Kidney glomerular epithelial cell (primary cell): ENCODE data around the gene FRMPD3.
"Not testable (repeated sequence)": the region's sequence is repeated elsewhere in the genome, so short reads cannot be mapped to it uniquely, and the experiment has no call there.

Experiments used
- DNase-seq: peaks from one replicate; lab custom pipeline; 2025; lab: John Stamatoyannopoulos, UW

The FRMPD3 gene

GRCh38 chrX:107448998-107449835 lies at the start of gene FRMPD3:
Gene FRMPD3 (plus strand): TSS chrX:107449652. CDS start chrX:107526589, 76,937 bp downstream.
- no peak for DNase-seq

GRCh38 chrX:107420571-107420970 lies 28.9 kb upstream of the FRMPD3 start:
- DNase-seq: no peak

GRCh38 chrX:107421337-107421861 lies 28.1 kb upstream of the FRMPD3 start:
- DNase-seq: no peak

GRCh38 chrX:107429090-107429489 lies 20.4 kb upstream of the FRMPD3 start:
- DNase-seq: no peak

- no peak for DNase-seq
Measured at GRCh38 chrX:107440187-107440586, 9.3 kb upstream of the FRMPD3 start.

GRCh38 chrX:107440692-107441091 lies 8.8 kb upstream of the FRMPD3 start:
- DNase-seq: no peak

- no peak for DNase-seq
Measured at GRCh38 chrX:107442914-107443527, 6.4 kb upstream of the FRMPD3 start.

- no peak for DNase-seq
Measured at GRCh38 chrX:107445146-107445545, 4.3 kb upstream of the FRMPD3 start.

- no peak for DNase-seq
Measured at GRCh38 chrX:107445631-107446030, 3.8 kb upstream of the FRMPD3 start.

- no peak for DNase-seq
Measured at GRCh38 chrX:107447642-107448041, 1.8 kb upstream of the FRMPD3 start.

GRCh38 chrX:107448625-107448997 lies 841 bp upstream of the FRMPD3 start:
- no peak for DNase-seq

- no peak for DNase-seq
Measured at GRCh38 chrX:107450823-107451509, 1.5 kb downstream of the FRMPD3 start.

GRCh38 chrX:107451731-107452130 lies 2.3 kb downstream of the FRMPD3 start:
- no peak for DNase-seq

- DNase-seq: no peak
Measured at GRCh38 chrX:107452581-107452980, 3.1 kb downstream of the FRMPD3 start.

- DNase-seq: peak; percentile 35
Measured at GRCh38 chrX:107454302-107454701, 4.8 kb downstream of the FRMPD3 start.

- no peak for DNase-seq
Measured at GRCh38 chrX:107457289-107457688, 7.8 kb downstream of the FRMPD3 start.

GRCh38 chrX:107465932-107466620 lies 16.6 kb downstream of the FRMPD3 start:
- DNase-seq: no peak

- no peak for DNase-seq
Measured at GRCh38 chrX:107467271-107467670, 17.8 kb downstream of the FRMPD3 start.

- no peak for DNase-seq
Measured at GRCh38 chrX:107470198-107470597, 20.7 kb downstream of the FRMPD3 start.

- no peak for DNase-seq
Measured at GRCh38 chrX:107470971-107471370, 21.5 kb downstream of the FRMPD3 start.

- DNase-seq: not testable (repeated sequence)
Measured at GRCh38 chrX:107471420-107471819, 22.0 kb downstream of the FRMPD3 start.

GRCh38 chrX:107477406-107477805 lies 28.0 kb downstream of the FRMPD3 start:
- no peak for DNase-seq
